HepG2 (cell line): ENCODE data around the gene HAND1. TPM values are rescaled to one million over a fixed set of nuclear protein-coding genes. Genes with fewer than 3 reads are reported as not detected.

Experiments
- GPN1 ChIP-seq: sonication (generic); formaldehyde crosslinking; IDR thresholded peaks from 2 replicates; pipeline ENCODE4 v1.5.1; 2020; ENCODE audit warnings: missing genetic modification reagents, borderline replicate concordance
- MBD4 ChIP-seq: IDR thresholded peaks from 2 replicates; pipeline ENCODE4 v1.6.1; 2012; ENCODE audit warnings: low read length, inconsistent platforms, borderline replicate concordance
- NFKBIZ ChIP-seq: IDR thresholded peaks from 2 replicates; pipeline ENCODE4 v1.6.1; 2018; ENCODE audit warnings: missing genetic modification reagents, missing compliant biosample characterization
- ZBTB38 ChIP-seq: sonication (generic); formaldehyde crosslinking; IDR thresholded peaks from 2 replicates; pipeline ENCODE4 v1.5.1; 2020; ENCODE audit warnings: mild to moderate bottlenecking, missing genetic modification reagents
- ZNF234 ChIP-seq: sonication (generic); formaldehyde crosslinking; conservative IDR thresholded peaks from 2 replicates; pipeline ENCODE4 v1.5.1; 2020; ENCODE audit warnings: mild to moderate bottlenecking, missing genetic modification reagents
- polyA plus RNA-seq, 8 experiments: library from polyadenylated mRNA; depleted of rRNA in 3 of 8; stranded (reverse) in 7 of 8; unstranded in 1 of 8; fragments of >200 nt; fragmentation: Illumina TruSeq in 4 of 8; extraction: Trizol in 4 of 8; gene quantifications; 2 replicates each; pipeline versions ENCODE4 v1.2.1 to v1.2.3, GENCODE V29; 2011 to 2016; ENCODE audit warnings: low read depth in 4 of 8, missing spikeins in 1 of 8, mixed read lengths in 1 of 8; ENCODE audit not compliant: insufficient read depth in 1 of 8
- total RNA-seq, 5 experiments: library from RNA; depleted of rRNA; stranded (reverse); fragments of >200 nt; fragmentation: Illumina TruSeq; extraction: Trizol; gene quantifications; 2 replicates each; pipeline ENCODE4 v1.2.3, GENCODE V29; 2016; ENCODE audit warnings: low read depth in 1 of 5
- TF ChIP-seq, protein P1 (sequence below): sonication (generic); formaldehyde crosslinking; IDR thresholded peaks from 2 replicates; pipeline ENCODE4 v1.9.0; 2021; ENCODE audit warnings: mild to moderate bottlenecking, missing genetic modification reagents
- TF ChIP-seq, protein P2 (sequence below): IDR thresholded peaks from 2 replicates; pipeline ENCODE4 v1.6.1; 2016; ENCODE audit warnings: low read depth, missing genetic modification reagents, missing compliant biosample characterization
- TF ChIP-seq, protein P3 (sequence below): sonication (generic); formaldehyde crosslinking; IDR thresholded peaks from 2 replicates; pipeline ENCODE4 v1.5.0; 2020; ENCODE audit warnings: mild to moderate bottlenecking, missing genetic modification reagents

Gene HAND1
- total and polyA plus RNA-seq, 2 of the 13 experiments (the other 11 are each of a cell fraction or from before 2014, with no cell fraction given): not detected

DNA sequence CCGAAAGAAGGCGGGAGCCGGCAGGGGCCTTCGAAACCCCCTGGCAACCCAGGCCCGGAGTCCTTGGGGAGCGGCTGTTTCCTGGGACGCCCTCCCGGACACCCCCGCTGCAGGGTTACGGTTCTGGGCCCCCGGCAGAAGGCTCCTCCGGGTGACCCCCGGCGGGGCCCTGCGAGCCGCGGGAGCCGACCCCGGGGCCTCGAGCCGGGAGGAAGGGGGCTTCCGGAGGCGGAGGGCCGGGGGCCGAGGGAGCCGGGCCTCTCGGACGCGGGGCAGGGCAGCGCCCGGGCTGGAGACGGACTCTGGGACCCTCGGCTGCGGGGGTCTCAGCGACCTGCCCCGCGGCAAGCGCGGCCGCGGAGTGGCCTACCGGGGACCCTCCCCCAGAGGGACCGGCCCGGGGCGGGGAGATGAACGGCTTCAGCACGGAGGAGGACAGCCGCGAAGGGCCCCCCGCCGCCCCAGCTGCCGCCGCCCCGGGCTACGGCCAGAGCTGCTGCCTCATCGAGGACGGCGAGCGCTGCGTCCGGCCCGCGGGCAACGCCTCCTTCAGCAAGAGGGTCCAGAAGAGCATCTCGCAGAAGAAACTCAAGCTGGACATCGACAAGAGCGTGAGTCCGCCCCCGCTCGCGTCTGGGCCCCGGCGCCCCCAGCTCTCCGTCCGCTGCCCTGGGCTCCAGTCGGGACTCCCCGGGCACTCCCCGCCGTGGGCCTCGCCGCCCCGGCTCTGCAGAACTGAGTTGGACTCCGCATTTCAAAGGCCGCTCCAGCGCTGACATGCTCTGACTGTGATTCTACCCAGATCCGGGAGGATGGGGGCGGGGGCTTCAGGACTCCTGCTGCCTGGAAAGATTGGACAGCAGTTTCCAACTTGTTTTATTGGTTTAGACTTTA lies 31.6 kb downstream of the HAND1 start (continued):
- TF ChIP-seq, protein P1, sequence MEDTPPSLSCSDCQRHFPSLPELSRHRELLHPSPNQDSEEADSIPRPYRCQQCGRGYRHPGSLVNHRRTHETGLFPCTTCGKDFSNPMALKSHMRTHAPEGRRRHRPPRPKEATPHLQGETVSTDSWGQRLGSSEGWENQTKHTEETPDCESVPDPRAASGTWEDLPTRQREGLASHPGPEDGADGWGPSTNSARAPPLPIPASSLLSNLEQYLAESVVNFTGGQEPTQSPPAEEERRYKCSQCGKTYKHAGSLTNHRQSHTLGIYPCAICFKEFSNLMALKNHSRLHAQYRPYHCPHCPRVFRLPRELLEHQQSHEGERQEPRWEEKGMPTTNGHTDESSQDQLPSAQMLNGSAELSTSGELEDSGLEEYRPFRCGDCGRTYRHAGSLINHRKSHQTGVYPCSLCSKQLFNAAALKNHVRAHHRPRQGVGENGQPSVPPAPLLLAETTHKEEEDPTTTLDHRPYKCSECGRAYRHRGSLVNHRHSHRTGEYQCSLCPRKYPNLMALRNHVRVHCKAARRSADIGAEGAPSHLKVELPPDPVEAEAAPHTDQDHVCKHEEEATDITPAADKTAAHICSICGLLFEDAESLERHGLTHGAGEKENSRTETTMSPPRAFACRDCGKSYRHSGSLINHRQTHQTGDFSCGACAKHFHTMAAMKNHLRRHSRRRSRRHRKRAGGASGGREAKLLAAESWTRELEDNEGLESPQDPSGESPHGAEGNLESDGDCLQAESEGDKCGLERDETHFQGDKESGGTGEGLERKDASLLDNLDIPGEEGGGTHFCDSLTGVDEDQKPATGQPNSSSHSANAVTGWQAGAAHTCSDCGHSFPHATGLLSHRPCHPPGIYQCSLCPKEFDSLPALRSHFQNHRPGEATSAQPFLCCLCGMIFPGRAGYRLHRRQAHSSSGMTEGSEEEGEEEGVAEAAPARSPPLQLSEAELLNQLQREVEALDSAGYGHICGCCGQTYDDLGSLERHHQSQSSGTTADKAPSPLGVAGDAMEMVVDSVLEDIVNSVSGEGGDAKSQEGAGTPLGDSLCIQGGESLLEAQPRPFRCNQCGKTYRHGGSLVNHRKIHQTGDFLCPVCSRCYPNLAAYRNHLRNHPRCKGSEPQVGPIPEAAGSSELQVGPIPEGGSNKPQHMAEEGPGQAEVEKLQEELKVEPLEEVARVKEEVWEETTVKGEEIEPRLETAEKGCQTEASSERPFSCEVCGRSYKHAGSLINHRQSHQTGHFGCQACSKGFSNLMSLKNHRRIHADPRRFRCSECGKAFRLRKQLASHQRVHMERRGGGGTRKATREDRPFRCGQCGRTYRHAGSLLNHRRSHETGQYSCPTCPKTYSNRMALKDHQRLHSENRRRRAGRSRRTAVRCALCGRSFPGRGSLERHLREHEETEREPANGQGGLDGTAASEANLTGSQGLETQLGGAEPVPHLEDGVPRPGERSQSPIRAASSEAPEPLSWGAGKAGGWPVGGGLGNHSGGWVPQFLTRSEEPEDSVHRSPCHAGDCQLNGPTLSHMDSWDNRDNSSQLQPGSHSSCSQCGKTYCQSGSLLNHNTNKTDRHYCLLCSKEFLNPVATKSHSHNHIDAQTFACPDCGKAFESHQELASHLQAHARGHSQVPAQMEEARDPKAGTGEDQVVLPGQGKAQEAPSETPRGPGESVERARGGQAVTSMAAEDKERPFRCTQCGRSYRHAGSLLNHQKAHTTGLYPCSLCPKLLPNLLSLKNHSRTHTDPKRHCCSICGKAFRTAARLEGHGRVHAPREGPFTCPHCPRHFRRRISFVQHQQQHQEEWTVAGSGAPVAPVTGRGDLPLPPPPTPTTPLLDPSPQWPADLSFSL (CRISPR knock-in tag): no peak
- TF ChIP-seq NFKBIZ (CRISPR knock-in tag) (no peak), GPN1 (no peak), ZNF234 (CRISPR knock-in tag) (no peak), ZBTB38 (CRISPR knock-in tag) (peak; percentile 19; the same call in 1 of the 2 replicates), MBD4 (no peak)
- TF ChIP-seq, protein P2, sequence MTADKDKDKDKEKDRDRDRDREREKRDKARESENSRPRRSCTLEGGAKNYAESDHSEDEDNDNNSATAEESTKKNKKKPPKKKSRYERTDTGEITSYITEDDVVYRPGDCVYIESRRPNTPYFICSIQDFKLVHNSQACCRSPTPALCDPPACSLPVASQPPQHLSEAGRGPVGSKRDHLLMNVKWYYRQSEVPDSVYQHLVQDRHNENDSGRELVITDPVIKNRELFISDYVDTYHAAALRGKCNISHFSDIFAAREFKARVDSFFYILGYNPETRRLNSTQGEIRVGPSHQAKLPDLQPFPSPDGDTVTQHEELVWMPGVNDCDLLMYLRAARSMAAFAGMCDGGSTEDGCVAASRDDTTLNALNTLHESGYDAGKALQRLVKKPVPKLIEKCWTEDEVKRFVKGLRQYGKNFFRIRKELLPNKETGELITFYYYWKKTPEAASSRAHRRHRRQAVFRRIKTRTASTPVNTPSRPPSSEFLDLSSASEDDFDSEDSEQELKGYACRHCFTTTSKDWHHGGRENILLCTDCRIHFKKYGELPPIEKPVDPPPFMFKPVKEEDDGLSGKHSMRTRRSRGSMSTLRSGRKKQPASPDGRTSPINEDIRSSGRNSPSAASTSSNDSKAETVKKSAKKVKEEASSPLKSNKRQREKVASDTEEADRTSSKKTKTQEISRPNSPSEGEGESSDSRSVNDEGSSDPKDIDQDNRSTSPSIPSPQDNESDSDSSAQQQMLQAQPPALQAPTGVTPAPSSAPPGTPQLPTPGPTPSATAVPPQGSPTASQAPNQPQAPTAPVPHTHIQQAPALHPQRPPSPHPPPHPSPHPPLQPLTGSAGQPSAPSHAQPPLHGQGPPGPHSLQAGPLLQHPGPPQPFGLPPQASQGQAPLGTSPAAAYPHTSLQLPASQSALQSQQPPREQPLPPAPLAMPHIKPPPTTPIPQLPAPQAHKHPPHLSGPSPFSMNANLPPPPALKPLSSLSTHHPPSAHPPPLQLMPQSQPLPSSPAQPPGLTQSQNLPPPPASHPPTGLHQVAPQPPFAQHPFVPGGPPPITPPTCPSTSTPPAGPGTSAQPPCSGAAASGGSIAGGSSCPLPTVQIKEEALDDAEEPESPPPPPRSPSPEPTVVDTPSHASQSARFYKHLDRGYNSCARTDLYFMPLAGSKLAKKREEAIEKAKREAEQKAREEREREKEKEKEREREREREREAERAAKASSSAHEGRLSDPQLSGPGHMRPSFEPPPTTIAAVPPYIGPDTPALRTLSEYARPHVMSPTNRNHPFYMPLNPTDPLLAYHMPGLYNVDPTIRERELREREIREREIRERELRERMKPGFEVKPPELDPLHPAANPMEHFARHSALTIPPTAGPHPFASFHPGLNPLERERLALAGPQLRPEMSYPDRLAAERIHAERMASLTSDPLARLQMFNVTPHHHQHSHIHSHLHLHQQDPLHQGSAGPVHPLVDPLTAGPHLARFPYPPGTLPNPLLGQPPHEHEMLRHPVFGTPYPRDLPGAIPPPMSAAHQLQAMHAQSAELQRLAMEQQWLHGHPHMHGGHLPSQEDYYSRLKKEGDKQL (CRISPR knock-in tag): no peak
- TF ChIP-seq, protein P3, sequence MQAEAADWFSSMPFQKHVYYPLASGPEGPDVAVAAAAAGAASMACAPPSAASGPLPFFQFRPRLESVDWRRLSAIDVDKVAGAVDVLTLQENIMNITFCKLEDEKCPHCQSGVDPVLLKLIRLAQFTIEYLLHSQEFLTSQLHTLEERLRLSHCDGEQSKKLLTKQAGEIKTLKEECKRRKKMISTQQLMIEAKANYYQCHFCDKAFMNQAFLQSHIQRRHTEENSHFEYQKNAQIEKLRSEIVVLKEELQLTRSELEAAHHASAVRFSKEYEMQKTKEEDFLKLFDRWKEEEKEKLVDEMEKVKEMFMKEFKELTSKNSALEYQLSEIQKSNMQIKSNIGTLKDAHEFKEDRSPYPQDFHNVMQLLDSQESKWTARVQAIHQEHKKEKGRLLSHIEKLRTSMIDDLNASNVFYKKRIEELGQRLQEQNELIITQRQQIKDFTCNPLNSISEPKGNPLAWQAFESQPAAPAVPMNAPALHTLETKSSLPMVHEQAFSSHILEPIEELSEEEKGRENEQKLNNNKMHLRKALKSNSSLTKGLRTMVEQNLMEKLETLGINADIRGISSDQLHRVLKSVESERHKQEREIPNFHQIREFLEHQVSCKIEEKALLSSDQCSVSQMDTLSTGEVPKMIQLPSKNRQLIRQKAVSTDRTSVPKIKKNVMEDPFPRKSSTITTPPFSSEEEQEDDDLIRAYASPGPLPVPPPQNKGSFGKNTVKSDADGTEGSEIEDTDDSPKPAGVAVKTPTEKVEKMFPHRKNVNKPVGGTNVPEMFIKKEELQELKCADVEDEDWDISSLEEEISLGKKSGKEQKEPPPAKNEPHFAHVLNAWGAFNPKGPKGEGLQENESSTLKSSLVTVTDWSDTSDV (CRISPR knock-in tag): no peak
